Progenitor cell of endocrine pancreas (in vitro differentiated cells): ENCODE measurements around the gene GABRB1. TPM values are rescaled to one million over a fixed set of nuclear protein-coding genes. Genes with fewer than 3 reads are reported as not detected.

ENCODE experiments used
- DNase-seq: peaks from one replicate; pipeline ENCODE4 v3.0.0; 2021; ENCODE audit warnings: low spot score; ENCODE audit not compliant: unreplicated experiment
- H3K27ac Mint-ChIP-seq: 2 replicates; pipeline ENCODE4 v1.8.0; 2021; ENCODE audit warnings: mild to moderate bottlenecking, moderate library complexity, mixed read lengths
- H3K27me3 Mint-ChIP-seq: 2 replicates; pipeline ENCODE4 v1.8.0; 2021; ENCODE audit warnings: mixed read lengths
- H3K36me3 Mint-ChIP-seq: 2 replicates; pipeline ENCODE4 v1.8.0; 2022; ENCODE audit warnings: mixed read lengths; ENCODE audit not compliant: insufficient read depth
- H3K4me1 Mint-ChIP-seq: 2 replicates; pipeline ENCODE4 v1.8.0; 2021; ENCODE audit warnings: low read depth, mixed read lengths
- H3K4me3 Mint-ChIP-seq: 2 replicates; pipeline ENCODE4 v1.8.0; 2021; ENCODE audit warnings: low read depth, mild to moderate bottlenecking, moderate library complexity, mixed read lengths
- H3K9me3 Mint-ChIP-seq: 2 replicates; pipeline ENCODE4 v1.8.0; 2021; ENCODE audit warnings: low read depth, mixed read lengths
- total RNA-seq: library from RNA; stranded (reverse); gene quantifications from 2 replicates; pipeline ENCODE4 v1.2.1, GENCODE V29; 2021
- TF ChIP-seq, protein P1 (sequence below): fragments of 200-600 bp; sonication (generic); IDR thresholded peaks from one replicate; pipeline ENCODE4 v1.5.0; 2021; ENCODE audit warnings: antibody characterized with exemption, mild to moderate bottlenecking; ENCODE audit not compliant: unreplicated experiment

GABRB1 gene
- total RNA-seq, 1 donor from 2014 or later = 1.2 TPM

DNA sequence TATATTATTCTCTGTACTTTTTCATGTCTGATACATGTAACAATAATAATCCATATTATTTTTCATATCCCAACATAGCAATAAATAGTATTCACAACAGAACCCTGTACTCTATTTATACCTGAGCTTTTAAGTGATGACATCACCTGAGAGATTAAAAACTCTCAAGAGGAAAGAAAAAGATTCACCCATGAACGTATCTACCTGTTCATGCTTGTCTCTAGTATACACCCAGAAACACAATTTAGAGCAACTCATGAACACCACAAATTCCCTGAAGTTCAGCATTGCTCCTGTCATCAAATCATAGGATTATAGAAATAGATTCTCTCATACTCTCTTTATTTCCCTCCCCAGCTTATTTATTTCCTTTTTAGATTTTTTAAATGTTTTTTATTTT lies 185.9 kb downstream of the GABRB1 start:
- no peak overlapping the region for H3K27ac Mint-ChIP-seq
- no peak for DNase-seq
- TF ChIP-seq, protein P1, sequence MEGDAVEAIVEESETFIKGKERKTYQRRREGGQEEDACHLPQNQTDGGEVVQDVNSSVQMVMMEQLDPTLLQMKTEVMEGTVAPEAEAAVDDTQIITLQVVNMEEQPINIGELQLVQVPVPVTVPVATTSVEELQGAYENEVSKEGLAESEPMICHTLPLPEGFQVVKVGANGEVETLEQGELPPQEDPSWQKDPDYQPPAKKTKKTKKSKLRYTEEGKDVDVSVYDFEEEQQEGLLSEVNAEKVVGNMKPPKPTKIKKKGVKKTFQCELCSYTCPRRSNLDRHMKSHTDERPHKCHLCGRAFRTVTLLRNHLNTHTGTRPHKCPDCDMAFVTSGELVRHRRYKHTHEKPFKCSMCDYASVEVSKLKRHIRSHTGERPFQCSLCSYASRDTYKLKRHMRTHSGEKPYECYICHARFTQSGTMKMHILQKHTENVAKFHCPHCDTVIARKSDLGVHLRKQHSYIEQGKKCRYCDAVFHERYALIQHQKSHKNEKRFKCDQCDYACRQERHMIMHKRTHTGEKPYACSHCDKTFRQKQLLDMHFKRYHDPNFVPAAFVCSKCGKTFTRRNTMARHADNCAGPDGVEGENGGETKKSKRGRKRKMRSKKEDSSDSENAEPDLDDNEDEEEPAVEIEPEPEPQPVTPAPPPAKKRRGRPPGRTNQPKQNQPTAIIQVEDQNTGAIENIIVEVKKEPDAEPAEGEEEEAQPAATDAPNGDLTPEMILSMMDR = no peak
- H3K9me3 Mint-ChIP-seq = no peaks in the 10 kb centered on the region
- H3K4me1 Mint-ChIP-seq = peaks cover 17% of the 10 kb centered on the region
- peaks cover 15% of the 10 kb centered on the region for H3K27me3 Mint-ChIP-seq
- no peak overlapping the region for H3K4me3 Mint-ChIP-seq
- no peaks in the 10 kb centered on the region for H3K36me3 Mint-ChIP-seq

DNA sequence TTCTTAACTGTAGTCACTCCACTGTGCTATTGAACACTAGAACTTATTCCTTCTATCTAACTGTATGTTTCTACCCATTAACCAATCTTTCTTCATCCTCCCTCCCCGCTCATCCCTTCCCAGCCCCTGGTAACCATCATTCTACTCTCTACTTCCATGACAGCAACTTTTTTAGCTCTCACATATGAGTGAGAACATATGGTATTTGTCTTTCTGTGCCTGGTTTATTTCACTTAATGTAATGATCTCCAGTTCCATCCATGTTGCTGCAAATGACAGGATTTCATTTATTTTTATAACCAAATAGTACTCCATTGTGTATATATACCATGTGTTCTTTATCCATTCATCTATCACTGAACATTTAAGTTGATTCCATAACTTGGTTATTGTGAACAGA lies 186.5 kb downstream of the GABRB1 start:
- H3K36me3 Mint-ChIP-seq = no peaks in the 10 kb centered on the region
- TF ChIP-seq, protein P1 = no peak
- H3K4me1 Mint-ChIP-seq = peaks cover 14% of the 10 kb centered on the region
- no peak overlapping the region for H3K4me3 Mint-ChIP-seq
- no peaks in the 10 kb centered on the region for H3K9me3 Mint-ChIP-seq
- DNase-seq = no peak
- no peak overlapping the region for H3K27ac Mint-ChIP-seq
- H3K27me3 Mint-ChIP-seq = peaks cover 15% of the 10 kb centered on the region

DNA sequence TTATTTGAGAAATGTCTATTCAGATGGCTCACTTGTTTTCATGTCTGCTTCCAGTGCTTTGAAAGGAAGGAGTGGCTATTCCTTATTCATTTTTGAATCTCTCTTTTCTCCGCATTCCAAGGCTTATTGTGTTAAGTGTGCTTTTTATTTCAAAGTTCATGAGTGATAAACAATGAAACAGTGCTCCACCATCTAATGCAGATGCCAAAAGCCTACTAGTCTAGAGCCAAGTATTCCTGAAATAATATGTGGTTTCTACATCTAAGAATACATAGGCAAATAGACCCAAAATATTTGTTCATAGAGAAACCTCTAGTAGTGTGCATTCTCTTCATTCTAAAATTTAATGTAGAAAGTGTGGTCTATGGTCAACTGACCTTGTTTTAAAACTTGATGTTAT lies 187.3 kb downstream of the GABRB1 start:
- H3K27me3 Mint-ChIP-seq = peaks cover 15% of the 10 kb centered on the region
- H3K27ac Mint-ChIP-seq = no peak overlapping the region
- peaks cover 7% of the 10 kb centered on the region for H3K4me1 Mint-ChIP-seq
- no peaks in the 10 kb centered on the region for H3K9me3 Mint-ChIP-seq
- TF ChIP-seq, protein P1 = no peak
- no peak overlapping the region for H3K4me3 Mint-ChIP-seq
- no peak for DNase-seq
- no peaks in the 10 kb centered on the region for H3K36me3 Mint-ChIP-seq

DNA sequence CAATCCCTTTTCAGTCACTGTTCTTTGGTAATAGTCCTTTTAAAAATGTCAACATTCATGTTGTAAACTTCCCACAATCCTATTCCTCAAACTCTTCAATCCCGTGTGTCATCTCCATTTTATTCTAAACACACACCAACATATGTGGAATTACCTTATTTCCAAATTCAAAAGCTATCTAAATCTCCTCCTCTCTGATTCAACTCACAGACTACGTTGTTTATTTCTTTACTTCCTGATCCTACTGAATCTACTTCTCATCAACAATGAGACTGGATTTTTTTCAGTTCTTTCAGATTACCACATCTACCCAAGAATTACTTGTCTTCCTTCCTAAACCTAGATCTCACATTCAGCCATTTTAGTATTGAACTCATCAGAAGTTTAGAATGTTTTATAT lies 188.2 kb downstream of the GABRB1 start:
- H3K36me3 Mint-ChIP-seq = no peaks in the 10 kb centered on the region
- no peak overlapping the region for H3K27ac Mint-ChIP-seq
- no peak overlapping the region for H3K4me3 Mint-ChIP-seq
- H3K9me3 Mint-ChIP-seq = no peaks in the 10 kb centered on the region
- no peak for DNase-seq
- no peaks in the 10 kb centered on the region for H3K4me1 Mint-ChIP-seq
- peaks cover 15% of the 10 kb centered on the region for H3K27me3 Mint-ChIP-seq
- TF ChIP-seq, protein P1 = no peak

DNA sequence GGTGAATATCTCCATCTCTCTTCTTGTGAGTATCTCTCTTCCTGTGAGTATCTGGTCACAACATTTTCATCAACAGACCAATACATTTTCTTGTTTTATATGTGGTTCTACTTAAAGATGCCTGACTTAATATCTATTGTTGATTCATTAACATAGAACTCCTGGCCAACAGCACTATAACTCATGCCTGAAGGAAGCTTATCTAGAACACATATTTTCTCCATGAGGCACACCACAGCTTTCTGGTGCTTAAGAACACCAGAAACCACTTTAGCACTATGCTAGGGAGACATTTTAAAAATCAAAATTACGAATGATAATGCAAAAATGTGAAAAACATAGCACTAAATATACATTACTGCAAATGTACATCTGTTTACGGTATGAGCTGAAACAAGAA lies 190.4 kb downstream of the GABRB1 start:
- no peaks in the 10 kb centered on the region for H3K9me3 Mint-ChIP-seq
- H3K27ac Mint-ChIP-seq = no peak overlapping the region
- TF ChIP-seq, protein P1 = no peak
- H3K27me3 Mint-ChIP-seq = peaks cover 15% of the 10 kb centered on the region
- no peaks in the 10 kb centered on the region for H3K4me1 Mint-ChIP-seq
- no peaks in the 10 kb centered on the region for H3K36me3 Mint-ChIP-seq
- DNase-seq = no peak
- H3K4me3 Mint-ChIP-seq = no peak overlapping the region
